ENCODE data around the gene HOXC5. TPM values are rescaled to one million over a fixed set of nuclear protein-coding genes. Genes with fewer than 3 reads are reported as not detected.

HOXC5 gene
- polyA plus RNA-seq, 2 of the 4 experiments (the other 2 are of a cell fraction): 0.41 to 0.98 TPM

GRCh38 chr12:54017878-54018467 lies 14.9 kb upstream of the HOXC5 start:
- no peak for FAIRE-seq
- ChIA-PET POLR2A (interaction anchor here (0.6 to 2.5 kb wide), 21 partner anchors 9 to 262 kb away, joined by 3 to 40 read pairs (median 5); partner anchors contain the start of genes CBX5, HNRNPA1, HOXC4 and HOXC5), CTCF (interaction anchor here (0.7 to 28.7 kb wide), 11 partner anchors 9 to 342 kb away, joined by 3 to 1074 read pairs (median 7); partner anchors contain the start of genes HOXC5, HOXC8 and SMUG1)
- 9% methylated on average over 4 of the region's 34 CpGs for WGBS (ENCODE audit: missing lambda C conversion rate)
- Histone ChIP-seq H3K9me3 (no peaks in the 10 kb centered on the region), H3K4me3 (peak overlapping the region; percentile 61), H3K4me2 (peak overlapping the region; percentile 96), H3K4me1 (peaks cover 48% of the 10 kb centered on the region), H3K27ac (peak overlapping the region; percentile 96 to 99)
- TF ChIP-seq RFX5 (IDR thresholded peaks at IDR 0.05) (no peak), FOSB (CRISPR knock-in tag; IDR thresholded peaks at IDR 0.05) (no peak), JUN (IDR thresholded peaks at IDR 0.05) (peak in 1 of 2 experiments; percentile 68; a peak in 1 of 5 replicates), CTCF (IDR thresholded peaks at IDR 0.05) (no peak), ELK1 (IDR thresholded peaks at IDR 0.05; ENCODE audit: low read depth, low read length) (no peak), PHF8 (IDR thresholded peaks at IDR 0.05; ENCODE audit: borderline replicate concordance, low read depth) (peak; percentile 57; the same call in 1 of the 2 replicates), TP53 (CRISPR knock-in tag; IDR thresholded peaks at IDR 0.05) (0 out of 2 replicates have a peak, but pooled peaks have one; percentile 42), MAX (IDR thresholded peaks at IDR 0.05) (peak; percentile 25; the same call in 1 of the 2 replicates), BCL3 (IDR thresholded peaks at IDR 0.05) (peak; percentile 53), HOXB13 (CRISPR knock-in tag; IDR thresholded peaks at IDR 0.05; ENCODE audit: low read depth) (no peak), HES2 (IDR thresholded peaks at IDR 0.05) (no peak), USF2 (IDR thresholded peaks at IDR 0.05) (no peak), CBX8 (IDR thresholded peaks at IDR 0.05) (no peak), PBX3 (IDR thresholded peaks at IDR 0.05) (no peak), KDM5A (IDR thresholded peaks at IDR 0.05) (no peak), ZC3H11A (IDR thresholded peaks at IDR 0.05) (no peak), FOSL2 (IDR thresholded peaks at IDR 0.05) (no peak), FOSL2 (CRISPR knock-in tag; IDR thresholded peaks at IDR 0.05) (peak; percentile 4; the same call in 1 of the 2 replicates), MYC (IDR thresholded peaks at IDR 0.05; ENCODE audit: borderline replicate concordance, low read length) (no peak), POLR2A (IDR thresholded peaks at IDR 0.05; ENCODE audit: low read length) (peak; percentile 40), ATOH8 (CRISPR knock-in tag; IDR thresholded peaks at IDR 0.05; ENCODE audit: low read depth) (no peak)
- TF ChIP-seq, protein P1, sequence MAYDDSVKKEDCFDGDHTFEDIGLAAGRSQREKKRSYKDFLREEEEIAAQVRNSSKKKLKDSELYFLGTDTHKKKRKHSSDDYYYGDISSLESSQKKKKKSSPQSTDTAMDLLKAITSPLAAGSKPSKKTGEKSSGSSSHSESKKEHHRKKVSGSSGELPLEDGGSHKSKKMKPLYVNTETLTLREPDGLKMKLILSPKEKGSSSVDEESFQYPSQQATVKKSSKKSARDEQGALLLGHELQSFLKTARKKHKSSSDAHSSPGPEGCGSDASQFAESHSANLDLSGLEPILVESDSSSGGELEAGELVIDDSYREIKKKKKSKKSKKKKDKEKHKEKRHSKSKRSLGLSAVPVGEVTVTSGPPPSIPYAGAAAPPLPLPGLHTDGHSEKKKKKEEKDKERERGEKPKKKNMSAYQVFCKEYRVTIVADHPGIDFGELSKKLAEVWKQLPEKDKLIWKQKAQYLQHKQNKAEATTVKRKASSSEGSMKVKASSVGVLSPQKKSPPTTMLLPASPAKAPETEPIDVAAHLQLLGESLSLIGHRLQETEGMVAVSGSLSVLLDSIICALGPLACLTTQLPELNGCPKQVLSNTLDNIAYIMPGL (CRISPR knock-in tag; IDR thresholded peaks at IDR 0.05; ENCODE audit: borderline replicate concordance): peak; percentile 78; the same call in 1 of the 2 replicates
- ATAC-seq: peak; percentile 70 to 79
- peak; percentile 92 to 93 for DNase-seq (ENCODE audit: low read depth in 1 of 2, low spot score in 1 of 2)
